ENCODE results near the gene MTCH2. TPM values are rescaled to one million over a fixed set of nuclear protein-coding genes. Genes with fewer than 3 reads are reported as not detected.

MTCH2 gene
- total RNA-seq, 1 donor from 2014 or later = 40.5 TPM

DNA sequence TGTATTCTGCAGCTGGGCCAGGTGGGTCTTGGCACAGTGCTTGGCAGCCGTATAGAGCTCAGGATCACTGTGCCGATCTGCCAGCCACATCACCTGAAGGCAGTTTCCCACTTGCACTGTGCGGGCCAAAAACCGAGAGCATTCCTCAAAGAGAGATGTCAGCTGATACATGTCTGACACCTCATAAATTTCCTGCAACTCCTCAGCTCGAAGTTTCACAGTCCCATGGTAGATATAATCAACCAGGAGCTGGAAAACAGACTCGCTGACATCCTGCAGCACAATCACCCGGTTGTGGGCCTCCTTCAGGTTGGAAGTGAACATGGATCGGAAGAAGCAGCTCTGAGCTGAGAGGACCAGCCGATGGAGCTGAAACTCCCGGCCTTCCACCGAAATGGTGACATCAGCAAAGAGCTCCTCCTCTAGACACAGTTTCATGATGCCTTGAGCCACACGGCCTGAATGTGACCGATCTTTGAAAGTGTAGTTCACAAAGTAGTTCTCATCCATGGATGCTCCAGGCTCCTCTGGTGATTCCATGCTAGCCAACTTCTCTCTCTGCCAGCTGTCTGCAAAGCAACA lies 64.8 kb downstream of the MTCH2 start:
- H3K27ac ChIP-seq = no peak overlapping the region
- peaks cover 43% of the 10 kb centered on the region for H3K4me1 ChIP-seq
- H3K36me3 ChIP-seq = peaks cover 3 to 44% of the 10 kb centered on the region in 2 donors
- intact Hi-C loops (cut with DNase I) = no loop called here
- no peaks in the 10 kb centered on the region for H3K27me3 ChIP-seq
- TF ChIP-seq, protein P1, sequence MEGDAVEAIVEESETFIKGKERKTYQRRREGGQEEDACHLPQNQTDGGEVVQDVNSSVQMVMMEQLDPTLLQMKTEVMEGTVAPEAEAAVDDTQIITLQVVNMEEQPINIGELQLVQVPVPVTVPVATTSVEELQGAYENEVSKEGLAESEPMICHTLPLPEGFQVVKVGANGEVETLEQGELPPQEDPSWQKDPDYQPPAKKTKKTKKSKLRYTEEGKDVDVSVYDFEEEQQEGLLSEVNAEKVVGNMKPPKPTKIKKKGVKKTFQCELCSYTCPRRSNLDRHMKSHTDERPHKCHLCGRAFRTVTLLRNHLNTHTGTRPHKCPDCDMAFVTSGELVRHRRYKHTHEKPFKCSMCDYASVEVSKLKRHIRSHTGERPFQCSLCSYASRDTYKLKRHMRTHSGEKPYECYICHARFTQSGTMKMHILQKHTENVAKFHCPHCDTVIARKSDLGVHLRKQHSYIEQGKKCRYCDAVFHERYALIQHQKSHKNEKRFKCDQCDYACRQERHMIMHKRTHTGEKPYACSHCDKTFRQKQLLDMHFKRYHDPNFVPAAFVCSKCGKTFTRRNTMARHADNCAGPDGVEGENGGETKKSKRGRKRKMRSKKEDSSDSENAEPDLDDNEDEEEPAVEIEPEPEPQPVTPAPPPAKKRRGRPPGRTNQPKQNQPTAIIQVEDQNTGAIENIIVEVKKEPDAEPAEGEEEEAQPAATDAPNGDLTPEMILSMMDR (IDR thresholded peaks at IDR 0.05) = no peak
- no peak for TF ChIP-seq POLR2A (IDR thresholded peaks at IDR 0.05)
- TF ChIP-seq POLR2AphosphoS5 (IDR thresholded peaks at IDR 0.05; ENCODE audit: insufficient read depth in 1 of 2, low read depth in 1 of 2) = no peak
- no peak for DNase-seq (ENCODE audit: extremely low spot score in 2 of 2)
- no peaks in the 10 kb centered on the region for H3K9me3 ChIP-seq
- H3K4me3 ChIP-seq = peak overlapping the region in 1 of 2 donors; percentile 98

DNA sequence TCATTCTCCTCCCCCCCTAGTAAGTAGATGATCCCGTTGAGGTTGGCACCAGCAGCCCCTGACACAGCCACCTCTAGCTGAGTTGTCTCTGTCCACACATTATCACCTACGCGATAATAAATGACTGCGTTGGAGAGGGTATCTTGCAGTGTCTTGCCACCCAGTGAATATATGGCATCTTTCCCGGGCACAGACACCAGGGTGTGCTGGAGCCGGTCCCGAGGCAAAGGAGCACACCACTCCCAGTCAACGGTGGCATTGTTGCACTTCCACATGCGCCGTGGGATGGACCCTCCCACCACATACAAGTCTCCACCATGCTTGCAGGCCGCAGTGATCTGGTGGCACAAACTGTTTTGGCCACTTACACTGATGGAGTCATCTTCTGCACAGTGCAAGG lies 69.0 kb downstream of the MTCH2 start:
- Histone ChIP-seq H3K36me3 (peaks cover 0 to 47% of the 10 kb centered on the region in 2 donors), H3K4me1 (peaks cover 28% of the 10 kb centered on the region), H3K27me3 (no peaks in the 10 kb centered on the region), H3K27ac (no peak overlapping the region), H3K4me3 (no peak overlapping the region), H3K9me3 (no peaks in the 10 kb centered on the region)
- intact Hi-C loops (cut with DNase I) = no loop called here
- TF ChIP-seq POLR2A (IDR thresholded peaks at IDR 0.05) = no peak
- no peak for TF ChIP-seq POLR2AphosphoS5 (IDR thresholded peaks at IDR 0.05; ENCODE audit: insufficient read depth in 1 of 2, low read depth in 1 of 2)
- TF ChIP-seq, protein P1 (IDR thresholded peaks at IDR 0.05) = no peak
- DNase-seq (ENCODE audit: extremely low spot score in 2 of 2) = no peak

DNA sequence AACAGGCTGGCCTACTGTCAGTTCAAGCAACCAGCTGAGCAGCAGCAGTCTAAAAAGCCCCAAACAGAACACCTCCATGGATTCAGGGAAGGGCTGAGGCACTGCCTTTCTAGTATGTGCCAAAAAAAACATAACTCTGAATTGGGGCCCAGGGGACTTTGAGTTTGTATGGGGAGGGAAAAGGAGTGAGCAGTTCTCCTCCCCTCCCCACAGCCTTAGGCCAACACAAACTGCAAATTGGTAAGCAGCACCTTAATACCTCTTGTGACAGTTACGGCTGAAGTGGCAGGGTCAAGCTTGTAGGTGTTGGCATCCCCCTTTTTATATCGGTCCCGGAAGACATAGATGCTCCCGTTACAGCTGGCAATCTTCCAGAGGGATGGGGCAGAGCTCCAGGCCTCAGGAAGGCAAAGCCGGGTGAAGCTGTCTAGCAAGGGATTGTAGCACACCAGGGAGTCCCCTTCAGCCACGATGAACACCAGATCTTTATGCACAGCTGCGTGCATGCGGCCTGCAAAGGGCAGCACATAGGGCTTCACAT lies 69.6 kb downstream of the MTCH2 start:
- H3K27ac ChIP-seq = no peak overlapping the region
- intact Hi-C loops (cut with DNase I) = no loop called here
- no peak for DNase-seq (ENCODE audit: extremely low spot score in 2 of 2)
- no peak overlapping the region for H3K4me3 ChIP-seq
- peaks cover 23% of the 10 kb centered on the region for H3K4me1 ChIP-seq
- peaks cover 0 to 47% of the 10 kb centered on the region in 2 donors for H3K36me3 ChIP-seq
- TF ChIP-seq POLR2A (IDR thresholded peaks at IDR 0.05) (no peak), POLR2AphosphoS5 (IDR thresholded peaks at IDR 0.05; ENCODE audit: insufficient read depth in 1 of 2, low read depth in 1 of 2) (no peak)
- TF ChIP-seq, protein P1 (IDR thresholded peaks at IDR 0.05) = no peak
- no peaks in the 10 kb centered on the region for H3K9me3 ChIP-seq
- H3K27me3 ChIP-seq = no peaks in the 10 kb centered on the region

DNA sequence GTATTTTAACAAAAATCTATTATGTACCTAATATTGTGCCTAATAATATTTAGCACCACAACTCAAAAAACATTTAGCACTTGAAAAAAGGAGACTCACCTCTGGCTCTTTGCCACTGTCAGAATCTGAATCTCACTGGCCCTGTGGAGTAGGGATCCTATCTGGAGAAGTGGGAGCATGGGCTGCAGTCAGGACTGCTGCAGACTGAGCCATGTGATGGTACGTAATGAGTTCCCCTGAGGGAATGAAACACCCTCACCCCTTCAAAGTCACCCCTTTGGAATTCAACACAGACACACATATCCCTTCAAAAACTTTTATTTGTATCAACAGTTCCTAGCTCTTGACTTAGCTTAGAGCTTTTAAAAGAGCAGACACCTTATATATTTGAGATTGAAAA lies 70.5 kb downstream of the MTCH2 start:
- Histone ChIP-seq H3K4me3 (no peak overlapping the region), H3K27me3 (no peaks in the 10 kb centered on the region), H3K9me3 (no peaks in the 10 kb centered on the region), H3K36me3 (peaks cover 0 to 47% of the 10 kb centered on the region in 2 donors), H3K27ac (no peak overlapping the region), H3K4me1 (peaks cover 17% of the 10 kb centered on the region)
- intact Hi-C loops (cut with DNase I) = no loop called here
- TF ChIP-seq, protein P1 (IDR thresholded peaks at IDR 0.05) = no peak
- no peak for TF ChIP-seq POLR2A (IDR thresholded peaks at IDR 0.05)
- no peak for TF ChIP-seq POLR2AphosphoS5 (IDR thresholded peaks at IDR 0.05; ENCODE audit: insufficient read depth in 1 of 2, low read depth in 1 of 2)
- no peak for DNase-seq (ENCODE audit: extremely low spot score in 2 of 2)

DNA sequence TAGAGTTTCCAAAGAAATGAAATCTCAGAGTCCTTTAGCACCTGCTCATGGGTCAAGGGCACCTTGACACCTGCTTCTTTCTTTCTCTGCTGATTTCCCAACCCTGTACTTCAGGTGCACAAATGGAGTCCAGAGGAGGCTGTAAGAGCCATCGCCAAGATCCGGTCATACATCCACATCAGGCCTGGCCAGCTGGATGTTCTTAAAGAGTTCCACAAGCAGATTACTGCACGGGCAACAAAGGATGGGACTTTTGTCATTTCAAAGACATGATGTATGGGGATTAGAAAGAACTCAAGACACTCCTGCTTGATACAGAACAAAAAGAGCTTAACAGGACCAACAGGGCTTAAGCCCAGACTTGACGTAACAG lies 71.0 kb downstream of the MTCH2 start:
- peaks cover 0 to 47% of the 10 kb centered on the region in 2 donors for H3K36me3 ChIP-seq
- intact Hi-C loops (cut with DNase I) = no loop called here

More for the DNA sequence above, 71.0 kb downstream of the MTCH2 start:
- Histone ChIP-seq H3K4me3 (no peak overlapping the region), H3K27ac (no peak overlapping the region), H3K4me1 (peaks cover 18% of the 10 kb centered on the region), H3K27me3 (no peaks in the 10 kb centered on the region), H3K9me3 (no peaks in the 10 kb centered on the region)
- TF ChIP-seq POLR2AphosphoS5 (IDR thresholded peaks at IDR 0.05; ENCODE audit: insufficient read depth in 1 of 2, low read depth in 1 of 2) (no peak), POLR2A (IDR thresholded peaks at IDR 0.05) (no peak)
- TF ChIP-seq, protein P1 (IDR thresholded peaks at IDR 0.05) = no peak
- no peak for DNase-seq (ENCODE audit: extremely low spot score in 2 of 2)
